IMR-90 (cell line): ENCODE data around the gene ALS2CL. TPM values are rescaled to one million over a fixed set of nuclear protein-coding genes. Genes with fewer than 3 reads are reported as not detected.
A peak's percentile ranks its signal among the peaks of the same experiment; 100 is the strongest.

Experiments used
- ATAC-seq: fragments of 200-7000 bp; cut with Tn5 transposase; 2 replicates; pipeline ENCODE4 v1.9.1; 2020; ENCODE audit warnings: low read depth, mild to moderate bottlenecking, moderate library complexity
- BruUV-seq: library from RNA; stranded (reverse); fragments of 400-500 nt; replicated peaks from 2 replicates; lab custom pipeline; 2021; lab: Mats Ljungman, UMichigan
- CTCF ChIA-PET: fragments of 300-600 bp; formaldehyde crosslinking; extraction: SDS; loops from one replicate; lab custom pipeline; 2021; ENCODE audit warnings: antibody characterized with exemption; lab: Yijun Ruan, JAX
- POLR2A ChIA-PET: fragments of 300-600 bp; sonication (Branson Sonifier 250); formaldehyde crosslinking; loops from one replicate; lab custom pipeline; 2022; ENCODE audit warnings: antibody characterized with exemption; ENCODE audit not compliant: unreplicated experiment; lab: Charles Lee
- DNase-seq: peaks from one replicate; pipeline ENCODE4 v3.0.0; 2013
- H2AFZ ChIP-seq: replicated peaks from 2 replicates; pipeline ENCODE3; 2013; ENCODE audit warnings: low read length, mild to moderate bottlenecking; ENCODE audit not compliant: poor library complexity
- H2AK5ac ChIP-seq: 2 replicates; pipeline ENCODE4 v1.6.1; 2013; ENCODE audit warnings: low read depth, low read length, inconsistent platforms
- H2AK9ac ChIP-seq: replicated peaks from 2 replicates; pipeline ENCODE3; 2013; ENCODE audit warnings: mild to moderate bottlenecking, low read depth, low read length, moderate library complexity; ENCODE audit not compliant: poor library complexity
- H2BK120ac ChIP-seq: 2 replicates; pipeline ENCODE4 v1.6.1; 2013; ENCODE audit warnings: low read depth, low read length, inconsistent platforms
- H2BK15ac ChIP-seq: 3 replicates; pipeline ENCODE4 v1.6.1; 2013; ENCODE audit warnings: low read depth, low read length, inconsistent platforms
- H2BK20ac ChIP-seq: 2 replicates; pipeline ENCODE4 v1.6.1; 2013; ENCODE audit warnings: low read depth, mild to moderate bottlenecking, inconsistent platforms, low read length, moderate library complexity
- H2BK5ac ChIP-seq: 2 replicates; pipeline ENCODE4 v1.6.1; 2013; ENCODE audit warnings: mild to moderate bottlenecking, low read depth, low read length, inconsistent platforms; ENCODE audit not compliant: poor library complexity, severe bottlenecking
- H3K14ac ChIP-seq: replicated peaks from 2 replicates; pipeline ENCODE4 v1.6.1; 2013; ENCODE audit warnings: low read depth, low read length, inconsistent platforms
- H3K18ac ChIP-seq: 2 replicates; pipeline ENCODE4 v1.6.1; 2013; ENCODE audit warnings: low read depth, low read length, control low read depth
- H3K23ac ChIP-seq: 2 replicates; pipeline ENCODE4 v1.6.1; 2013; ENCODE audit warnings: low read depth, low read length, inconsistent platforms
- H3K27ac ChIP-seq: 2 replicates; pipeline ENCODE4 v1.5.1; 2013; ENCODE audit warnings: mild to moderate bottlenecking, control low read depth, low read length; ENCODE audit not compliant: insufficient read depth
- H3K27me3 ChIP-seq: 2 replicates; pipeline ENCODE4 v1.6.1; 2013; ENCODE audit warnings: low read length; ENCODE audit not compliant: control insufficient read depth, insufficient read depth
- H3K36me3 ChIP-seq: 2 replicates; pipeline ENCODE4 v1.6.1; 2013; ENCODE audit warnings: low read length, mixed read lengths; ENCODE audit not compliant: control insufficient read depth, insufficient read depth
- H3K4ac ChIP-seq: 2 replicates; pipeline ENCODE4 v1.6.1; 2013; ENCODE audit warnings: low read depth, low read length, inconsistent platforms
- H3K4me1 ChIP-seq: 2 replicates; pipeline ENCODE4 v1.6.1; 2013; ENCODE audit warnings: low read length, mixed read lengths; ENCODE audit not compliant: control insufficient read depth, insufficient read depth
- H3K4me2 ChIP-seq: 2 replicates; pipeline ENCODE4 v1.6.1; 2013; ENCODE audit warnings: low read depth, mild to moderate bottlenecking, control low read depth, low read length, moderate library complexity
- H3K4me3 ChIP-seq: 2 replicates; pipeline ENCODE4 v1.5.1; 2013; ENCODE audit warnings: low read depth, mild to moderate bottlenecking, control low read depth, low read length, moderate library complexity; ENCODE audit not compliant: insufficient read depth
- H3K56ac ChIP-seq: 2 replicates; pipeline ENCODE4 v1.6.1; 2013; ENCODE audit warnings: low read length, inconsistent platforms; ENCODE audit not compliant: insufficient read depth; ENCODE audit errors: extremely low read depth
- H3K79me1 ChIP-seq, 2 experiments: 2 replicates each; pipeline ENCODE4 v1.6.1; 2013; ENCODE audit warnings: low read length in 2 of 2, inconsistent platforms in 1 of 2, low read depth in 1 of 2
- H3K9ac ChIP-seq: 2 replicates; pipeline ENCODE4 v1.6.1; 2013; ENCODE audit warnings: low read depth, low read length, control low read depth
- H3K9me1 ChIP-seq: 2 replicates; pipeline ENCODE4 v1.6.1; 2013; ENCODE audit warnings: low read length, inconsistent platforms; ENCODE audit not compliant: insufficient read depth
- H3K9me3 ChIP-seq: 2 replicates; pipeline ENCODE4 v1.6.1; 2013; ENCODE audit warnings: low read length; ENCODE audit not compliant: control insufficient read depth, insufficient read depth
- H4K20me1 ChIP-seq: 2 replicates; pipeline ENCODE4 v1.6.1; 2013; ENCODE audit warnings: low read length, inconsistent platforms; ENCODE audit not compliant: insufficient read depth
- H4K5ac ChIP-seq: 2 replicates; pipeline ENCODE4 v1.6.1; 2013; ENCODE audit warnings: mild to moderate bottlenecking, low read depth, low read length, control low read depth
- H4K8ac ChIP-seq, 2 experiments: 2 replicates each; pipeline ENCODE4 v1.6.1; 2013; ENCODE audit warnings: low read depth in 2 of 2, low read length in 2 of 2, control low read depth in 1 of 2, inconsistent platforms in 1 of 2
- H4K91ac ChIP-seq: 2 replicates; pipeline ENCODE4 v1.6.1; 2013; ENCODE audit warnings: low read depth, low read length, inconsistent platforms; ENCODE audit not compliant: insufficient read depth
- CEBPB ChIP-seq: IDR thresholded peaks from 2 replicates; pipeline ENCODE4 v1.6.1; 2012; ENCODE audit warnings: low read depth, low read length, improper control_type of control experiment
- CTCF ChIP-seq: conservative IDR thresholded peaks from 2 replicates; pipeline ENCODE4 v1.5.1; 2012; ENCODE audit warnings: mild to moderate bottlenecking, low read depth, low read length, improper control_type of control experiment
- WGBS, 2 experiments: methylation state at CpG; one replicate each; pipeline versions ENCODE4 v1.1.5 to v1.1.7; 2013; ENCODE audit warnings: missing lambda C conversion rate in 2 of 2; ENCODE audit not compliant: insufficient read length in 1 of 2; ENCODE audit errors: extremely low coverage in 2 of 2; 5-methylcytosine and 5-hydroxymethylcytosine counted together
- dilution Hi-C: fragments of 300-500 bp; cut with HindIII; formaldehyde crosslinking; loops from one replicate; pipeline ENCODE4 v1.14.3; 2018; ENCODE audit warnings: low sequenced_read_pairs; ENCODE audit not compliant: unreplicated experiment
- in situ Hi-C: fragments of 300-500 bp; cut with MboI; formaldehyde crosslinking; loops from 3 replicates; pipeline ENCODE4 v1.14.3; 2019; ENCODE audit warnings: low sequenced_read_pairs, inconsistent platforms, mixed read lengths
- intact Hi-C: fragments of 100-400 bp; cut with micrococcal nuclease; formaldehyde crosslinking; loops from 2 replicates; pipeline ENCODE4 v1.10.0; 2022
- polyA plus RNA-seq, 3 experiments: library from polyadenylated mRNA; depleted of rRNA; stranded (reverse); fragments of >200 nt; gene quantifications; 2 replicates each; pipeline ENCODE4 v1.2.3, GENCODE V29; 2012; ENCODE audit warnings: low replicate concordance in 1 of 3
- total RNA-seq: library from RNA; depleted of rRNA; stranded (reverse); fragments of >200 nt; gene quantifications from 2 replicates; pipeline ENCODE4 v1.2.3, GENCODE V29; 2012

Gene ALS2CL
- total and polyA plus RNA-seq, 2 of the 4 experiments (the other 2 are of a cell fraction): 2.2 to 4.8 TPM

GRCh38 chr3:46674031-46674845 lies 19.2 kb downstream of the ALS2CL start:
- Histone ChIP-seq H3K36me3 (peaks cover 5% of the 10 kb centered on the region; the same call in 1 of the 2 replicates), H3K56ac (no peak overlapping the region), H3K4me2 (no peak overlapping the region), H2BK20ac (no peak overlapping the region), H4K5ac (no peak overlapping the region), H2BK5ac (no peak overlapping the region), H2AK9ac (no peak overlapping the region), H3K27me3 (no peaks in the 10 kb centered on the region), H4K91ac (no peak overlapping the region), H2AK5ac (no peak overlapping the region), H3K79me1 (no peaks in the 10 kb centered on the region), H3K27ac (no peak overlapping the region), H2AFZ (no peak overlapping the region), H2BK120ac (no peak overlapping the region), H3K9me1 (no peaks in the 10 kb centered on the region), H3K4me1 (peaks cover 2% of the 10 kb centered on the region; the same call in 1 of the 2 replicates), H3K4ac (no peak overlapping the region), H2BK15ac (no peak overlapping the region), H3K9ac (no peak overlapping the region), H4K20me1 (no peaks in the 10 kb centered on the region), H4K8ac (no peak overlapping the region), H3K9me3 (no peaks in the 10 kb centered on the region), H3K14ac (no peak overlapping the region), H3K4me3 (no peak overlapping the region), H3K23ac (no peak overlapping the region), H3K18ac (no peak overlapping the region)
- no peak for ATAC-seq
- intact Hi-C loops: no loop called here
- DNase-seq: no peak
- TF ChIP-seq CEBPB (no peak), CTCF (peak; percentile 13; the same call in 1 of the 2 replicates)
- 100% methylated on average over 1 of the region's 12 CpGs; no CpG with 5 or more reads in 1 of the 2 experiments for WGBS, 2 experiments
- in situ Hi-C loops: no loop called here
- dilution Hi-C loops: no loop called here
- POLR2A ChIA-PET: no interaction called here
- CTCF ChIA-PET: no interaction called here
- no TSS peak for BruUV-seq
